Smooth muscle cell (in vitro differentiated cells): ENCODE data around the gene METRNL. TPM values are rescaled to one million over a fixed set of nuclear protein-coding genes. Genes with fewer than 3 reads are reported as not detected.

Experiments
- DNase-seq: peaks from one replicate; lab custom pipeline; 2025; ENCODE audit not compliant: unreplicated experiment; lab: John Stamatoyannopoulos, UW
- H2AFZ ChIP-seq: fragments of 200-600 bp; sonication (generic); 2 replicates; pipeline ENCODE4 v1.6.0; 2016; ENCODE audit warnings: antibody characterized with exemption, low read depth, mild to moderate bottlenecking
- H3F3A ChIP-seq: fragments of 200-600 bp; sonication (generic); 2 replicates; pipeline ENCODE4 v1.6.0; 2017; ENCODE audit warnings: antibody characterized with exemption, low read depth
- H3K27ac ChIP-seq: fragments of 200-600 bp; sonication (generic); 2 replicates; pipeline ENCODE4 v1.5.1; 2016; ENCODE audit warnings: low read depth, mild to moderate bottlenecking
- H3K27me3 ChIP-seq: fragments of 200-600 bp; sonication (generic); 2 replicates; pipeline ENCODE4 v1.6.1; 2016; ENCODE audit warnings: low read depth, mild to moderate bottlenecking
- H3K36me3 ChIP-seq: fragments of 200-600 bp; sonication (generic); 2 replicates; pipeline ENCODE4 v1.5.1; 2016; ENCODE audit warnings: low read depth
- H3K4me1 ChIP-seq: fragments of 200-600 bp; sonication (generic); 2 replicates; pipeline ENCODE4 v1.5.1; 2016; ENCODE audit warnings: low read depth
- H3K4me2 ChIP-seq: fragments of 200-600 bp; sonication (generic); 2 replicates; pipeline ENCODE4 v1.6.0; 2016; ENCODE audit warnings: mild to moderate bottlenecking
- H3K4me3 ChIP-seq: fragments of 200-600 bp; sonication (generic); 2 replicates; pipeline ENCODE4 v1.5.1; 2016; ENCODE audit warnings: mild to moderate bottlenecking
- H3K79me2 ChIP-seq: fragments of 200-600 bp; sonication (generic); 2 replicates; pipeline ENCODE4 v1.6.0; 2016; ENCODE audit warnings: low read depth, mild to moderate bottlenecking
- H3K9ac ChIP-seq: fragments of 200-600 bp; sonication (generic); 2 replicates; pipeline ENCODE4 v1.6.0; 2016; ENCODE audit warnings: low read depth
- H3K9me3 ChIP-seq: fragments of 200-600 bp; sonication (generic); replicated peaks from 2 replicates; pipeline ENCODE4 v1.5.1; 2016; ENCODE audit warnings: low read depth
- H4K20me1 ChIP-seq: fragments of 200-600 bp; sonication (generic); 2 replicates; pipeline ENCODE4 v1.6.0; 2016; ENCODE audit warnings: low read depth
- CTCF ChIP-seq: fragments of 200-600 bp; sonication (generic); IDR thresholded peaks from 2 replicates; pipeline ENCODE4 v1.5.1; 2017; ENCODE audit warnings: borderline replicate concordance, mild to moderate bottlenecking, antibody characterized with exemption; ENCODE audit not compliant: insufficient read depth, poor library complexity, severe bottlenecking
- WGBS: methylation state at CpG from one replicate; pipeline ENCODE4 v1.1.7; 2016; ENCODE audit warnings: low lambda C conversion rate; 5-methylcytosine and 5-hydroxymethylcytosine counted together
- polyA plus RNA-seq: library from polyadenylated mRNA; unstranded; fragments of >200 nt; fragmentation: Nextera tagmentation; extraction: Ambion mirVana; gene quantifications from 2 replicates; pipeline ENCODE4 v1.2.1, GENCODE V29; 2016
- total RNA-seq: library from RNA; depleted of rRNA; stranded (reverse); fragments of >200 nt; gene quantifications from 2 replicates; pipeline ENCODE4 v1.2.3, GENCODE V29; 2014

Gene METRNL
- total and polyA plus RNA-seq, 2 experiments from 2014 or later: 55.6 to 98.1 TPM

DNA sequence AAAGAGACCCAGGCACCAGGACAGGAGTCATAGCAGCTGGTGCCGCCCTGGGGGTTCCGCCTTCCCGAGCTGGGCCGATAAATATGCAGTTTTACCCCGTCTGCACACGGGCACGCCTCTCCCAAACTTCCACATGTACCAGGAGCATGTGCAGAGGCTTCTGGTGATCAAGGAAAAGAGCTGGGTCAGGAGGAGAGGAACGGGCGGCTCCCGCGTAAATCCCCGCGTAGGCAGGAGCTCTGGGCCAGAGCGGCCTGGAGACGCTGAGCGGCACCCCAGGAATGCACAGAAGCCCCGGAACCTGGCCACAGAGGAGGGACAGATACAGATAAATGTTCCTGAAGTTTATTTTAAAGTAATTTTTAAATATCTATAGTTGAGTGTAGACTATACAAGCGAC is 46.6 kb upstream of the METRNL start:
- WGBS: 89% methylated on average over 18 of the region's 18 CpGs
- H3K4me3 ChIP-seq: no peak overlapping the region
- H3K27me3 ChIP-seq: no peaks in the 10 kb centered on the region
- DNase-seq: no peak
- H3K4me1 ChIP-seq: no peaks in the 10 kb centered on the region
- TF ChIP-seq CTCF: no peak
- no peaks in the 10 kb centered on the region for H4K20me1 ChIP-seq
- no peak overlapping the region for H3K9ac ChIP-seq
- no peak overlapping the region for H3K27ac ChIP-seq
- no peaks in the 10 kb centered on the region for H3K79me2 ChIP-seq
- H3F3A ChIP-seq: no peaks in the 10 kb centered on the region
- H3K4me2 ChIP-seq: no peak overlapping the region
- H3K9me3 ChIP-seq: no peaks in the 10 kb centered on the region
- no peaks in the 10 kb centered on the region for H3K36me3 ChIP-seq
- H2AFZ ChIP-seq: no peak overlapping the region

- no peaks in the 10 kb centered on the region for H3K27me3 ChIP-seq
- DNase-seq: no peak
- no peak overlapping the region for H3K4me2 ChIP-seq
- H3K79me2 ChIP-seq: no peaks in the 10 kb centered on the region
- no peaks in the 10 kb centered on the region for H3K4me1 ChIP-seq
- no peak overlapping the region for H3K4me3 ChIP-seq
- H3K9ac ChIP-seq: no peak overlapping the region
- no peak for TF ChIP-seq CTCF
- H3K27ac ChIP-seq: no peak overlapping the region
- H2AFZ ChIP-seq: no peak overlapping the region
- no peaks in the 10 kb centered on the region for H3F3A ChIP-seq
- 88% methylated on average over 14 of the region's 14 CpGs for WGBS
- no peaks in the 10 kb centered on the region for H3K36me3 ChIP-seq
- no peaks in the 10 kb centered on the region for H3K9me3 ChIP-seq
- no peaks in the 10 kb centered on the region for H4K20me1 ChIP-seq
Observed at GRCh38 chr17:83034525-83034924, 44.9 kb upstream of the METRNL start.

DNA sequence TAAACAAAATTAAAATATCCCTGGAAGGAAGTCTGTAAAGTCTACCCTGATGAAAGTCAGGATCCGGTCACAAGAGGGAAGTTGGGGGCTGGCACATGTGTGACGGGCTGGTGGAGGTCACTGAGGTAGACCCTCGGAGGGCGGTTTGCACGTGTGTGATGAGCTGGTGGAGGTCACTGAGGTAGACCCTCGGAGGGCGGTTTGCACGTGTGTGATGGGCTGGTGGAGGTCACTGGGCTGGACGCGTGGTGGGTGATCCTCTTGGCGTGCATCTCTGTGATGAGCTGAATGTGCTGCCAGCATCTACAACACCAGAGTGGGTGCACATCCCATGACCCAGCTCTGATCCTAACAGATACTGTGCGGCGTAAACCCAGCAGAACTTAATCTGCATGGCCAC is 43.7 kb upstream of the METRNL start:
- H3K9ac ChIP-seq: no peak overlapping the region
- H3F3A ChIP-seq: no peaks in the 10 kb centered on the region
- no peak for DNase-seq
- H3K4me1 ChIP-seq: no peaks in the 10 kb centered on the region
- H3K4me2 ChIP-seq: no peak overlapping the region
- no peak for TF ChIP-seq CTCF
- H3K27ac ChIP-seq: no peak overlapping the region
- H3K79me2 ChIP-seq: no peaks in the 10 kb centered on the region
- no peaks in the 10 kb centered on the region for H3K27me3 ChIP-seq
- WGBS: 97% methylated on average over 13 of the region's 13 CpGs
- no peaks in the 10 kb centered on the region for H4K20me1 ChIP-seq
- no peak overlapping the region for H3K4me3 ChIP-seq
- H2AFZ ChIP-seq: no peak overlapping the region
- H3K9me3 ChIP-seq: peaks cover 4% of the 10 kb centered on the region
- H3K36me3 ChIP-seq: peaks cover 5% of the 10 kb centered on the region

DNA sequence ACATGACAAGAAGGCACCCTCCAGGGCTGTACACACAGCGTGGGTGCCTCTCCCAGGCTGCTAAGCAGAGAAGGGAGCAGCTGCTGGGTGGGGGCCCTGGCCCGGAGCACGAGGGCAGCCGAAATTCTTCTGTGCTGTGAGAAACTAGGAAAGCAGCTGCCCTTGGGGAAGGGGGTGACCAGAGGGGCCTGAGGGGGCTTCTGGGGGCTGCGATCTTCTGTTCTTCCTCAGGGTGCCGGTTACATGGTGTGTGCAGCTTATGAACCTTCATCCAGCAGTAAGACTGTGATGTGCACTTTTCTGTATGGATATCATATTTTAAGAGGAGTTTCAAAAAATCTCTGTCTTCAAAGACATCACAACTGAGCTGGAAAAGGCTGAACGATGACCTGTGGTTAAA is 43.2 kb upstream of the METRNL start:
- Histone ChIP-seq H3K4me2 (no peak overlapping the region), H3K9me3 (peaks cover 7% of the 10 kb centered on the region), H3K4me3 (no peak overlapping the region), H4K20me1 (no peaks in the 10 kb centered on the region), H3K79me2 (no peaks in the 10 kb centered on the region), H3K9ac (no peak overlapping the region), H3K27me3 (no peaks in the 10 kb centered on the region), H3F3A (no peaks in the 10 kb centered on the region), H3K27ac (no peak overlapping the region), H3K36me3 (peaks cover 5% of the 10 kb centered on the region), H3K4me1 (no peaks in the 10 kb centered on the region), H2AFZ (no peak overlapping the region)
- WGBS: 95% methylated on average over 7 of the region's 7 CpGs
- DNase-seq: no peak
- no peak for TF ChIP-seq CTCF
